Activated CD4-positive, CD25-positive, alpha-beta regulatory T cell treated with anti-CD3 and anti-CD28 coated beads, Interleukin-2, amount 50 U/mL, for 16 hours (primary cell): ENCODE measurements around the gene COA1.
"Not testable (repeated sequence)": the region's sequence is repeated elsewhere in the genome, so short reads cannot be mapped to it uniquely, and the experiment has no call there.

Source experiments
- DNase-seq: peaks from one replicate; pipeline ENCODE4 v3.0.0-alpha.2; 2020; ENCODE audit warnings: low read depth, low spot score

The COA1 gene

GRCh38 chr7:43628431-43628830 lies 100.9 kb downstream of the COA1 start:
- DNase-seq, result no peak

- DNase-seq, result not testable (repeated sequence)
Measured at GRCh38 chr7:43627798-43628197, 101.5 kb downstream of the COA1 start.

GRCh38 chr7:43626695-43627094 lies 102.6 kb downstream of the COA1 start:
- DNase-seq, result no peak

GRCh38 chr7:43625980-43626379 lies 103.3 kb downstream of the COA1 start:
- DNase-seq, result no peak

- no peak for DNase-seq
Measured at GRCh38 chr7:43625453-43625852, 103.9 kb downstream of the COA1 start.

GRCh38 chr7:43624156-43624555 lies 105.2 kb downstream of the COA1 start:
- no peak for DNase-seq

- DNase-seq, result no peak
Measured at GRCh38 chr7:43621729-43622448, 107.4 kb downstream of the COA1 start.

GRCh38 chr7:43619213-43620012 lies 109.9 kb downstream of the COA1 start:
- DNase-seq, result no peak

- DNase-seq, result no peak
Measured at GRCh38 chr7:43618073-43618472, 111.2 kb downstream of the COA1 start.

- DNase-seq, result no peak
Measured at GRCh38 chr7:43616977-43617376, 112.3 kb downstream of the COA1 start.

GRCh38 chr7:43615558-43616145 lies 113.7 kb downstream of the COA1 start:
- no peak for DNase-seq

- no peak for DNase-seq
Measured at GRCh38 chr7:43612599-43613589, 116.4 kb downstream of the COA1 start.

GRCh38 chr7:43612128-43612527 lies 117.2 kb downstream of the COA1 start:
- no peak for DNase-seq

- no peak for DNase-seq
Measured at GRCh38 chr7:43609097-43609496, 120.2 kb downstream of the COA1 start.

GRCh38 chr7:43604251-43604650 lies 125.1 kb downstream of the COA1 start:
- no peak for DNase-seq

- no peak for DNase-seq
Measured at GRCh38 chr7:43602256-43602655, 127.1 kb downstream of the COA1 start.

- no peak for DNase-seq
Measured at GRCh38 chr7:43600056-43600455, 129.3 kb downstream of the COA1 start.

- DNase-seq, result not testable (repeated sequence)
Measured at GRCh38 chr7:43596426-43596825, 132.9 kb downstream of the COA1 start.

GRCh38 chr7:43594020-43594419 lies 135.3 kb downstream of the COA1 start:
- no peak for DNase-seq

GRCh38 chr7:43593010-43593409 lies 136.3 kb downstream of the COA1 start:
- DNase-seq, result no peak

GRCh38 chr7:43592326-43592725 lies 137.0 kb downstream of the COA1 start:
- DNase-seq, result no peak
